ENCODE results near the gene SLC24A3. TPM values are rescaled to one million over a fixed set of nuclear protein-coding genes. Genes with fewer than 3 reads are reported as not detected.
A peak's percentile ranks its signal among the peaks of the same experiment; 100 is the strongest.

SLC24A3 gene
- total and polyA plus RNA-seq, 12 donors: 0.21 to 2.6 (median 0.84) TPM

DNA sequence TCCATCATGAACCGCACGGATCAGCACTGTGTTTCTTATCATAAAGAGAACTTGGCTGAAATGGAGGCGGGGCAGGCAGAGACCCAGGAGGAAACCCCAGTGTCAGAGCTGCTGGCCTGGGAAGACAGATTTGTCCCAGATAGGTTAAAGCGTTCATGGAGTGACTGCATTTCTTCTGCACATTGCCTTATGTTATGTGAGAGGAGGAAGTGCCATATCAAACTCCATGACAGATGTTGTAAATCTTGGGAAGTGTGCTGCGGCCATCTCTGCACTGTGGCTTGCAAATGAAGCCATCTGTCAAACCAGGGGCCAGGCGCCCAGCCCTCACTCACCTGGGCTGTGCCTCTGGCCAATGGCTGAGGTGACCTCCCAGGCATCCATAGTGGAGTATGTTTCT lies 163.0 kb downstream of the SLC24A3 start:
- H3K27ac ChIP-seq: no peak overlapping the region
- no peaks in the 10 kb centered on the region for H3K9me3 ChIP-seq
- H3K4me3 ChIP-seq: no peak overlapping the region
- 41 to 50% methylated on average over 6 of the region's 6 CpGs for WGBS, 2 donors
- no peak for ATAC-seq
- no peak for TF ChIP-seq CTCF (IDR thresholded peaks at IDR 0.05)
- DNase-seq: no peak
- H3K27me3 ChIP-seq: no peaks in the 10 kb centered on the region
- intact Hi-C loops (cut with DNase I): loop anchor here in 3 of 10 donors (5.0 to 10.0 kb wide), 4 partner anchors 101 to 529 kb away; partner anchors contain the start of gene SLC24A3 (in 2 of the 3)
- H3K4me1 ChIP-seq: peaks cover 0 to 14% (median 4%) of the 10 kb centered on the region in 9 donors
- no peaks in the 10 kb centered on the region for H3K36me3 ChIP-seq

GRCh38 chr20:19375801-19376200 lies 163.4 kb downstream of the SLC24A3 start:
- intact Hi-C loops (cut with DNase I): loop anchor here in 3 of 10 donors (5.0 to 10.0 kb wide), 4 partner anchors 101 to 529 kb away; partner anchors contain the start of gene SLC24A3 (in 2 of the 3)
- Histone ChIP-seq H3K27me3 (no peaks in the 10 kb centered on the region), H3K27ac (no peak overlapping the region), H3K36me3 (no peaks in the 10 kb centered on the region), H3K4me3 (peak overlapping the region in 2 of 10 donors; percentile 31 to 37), H3K9me3 (no peaks in the 10 kb centered on the region), H3K4me1 (peaks cover 0 to 14% (median 4%) of the 10 kb centered on the region in 9 donors)
- ATAC-seq (no peak), DNase-seq (no peak)
- no peak for TF ChIP-seq CTCF (IDR thresholded peaks at IDR 0.05)
- 70 to 72% methylated on average over 2 of the region's 2 CpGs for WGBS, 2 donors

DNA sequence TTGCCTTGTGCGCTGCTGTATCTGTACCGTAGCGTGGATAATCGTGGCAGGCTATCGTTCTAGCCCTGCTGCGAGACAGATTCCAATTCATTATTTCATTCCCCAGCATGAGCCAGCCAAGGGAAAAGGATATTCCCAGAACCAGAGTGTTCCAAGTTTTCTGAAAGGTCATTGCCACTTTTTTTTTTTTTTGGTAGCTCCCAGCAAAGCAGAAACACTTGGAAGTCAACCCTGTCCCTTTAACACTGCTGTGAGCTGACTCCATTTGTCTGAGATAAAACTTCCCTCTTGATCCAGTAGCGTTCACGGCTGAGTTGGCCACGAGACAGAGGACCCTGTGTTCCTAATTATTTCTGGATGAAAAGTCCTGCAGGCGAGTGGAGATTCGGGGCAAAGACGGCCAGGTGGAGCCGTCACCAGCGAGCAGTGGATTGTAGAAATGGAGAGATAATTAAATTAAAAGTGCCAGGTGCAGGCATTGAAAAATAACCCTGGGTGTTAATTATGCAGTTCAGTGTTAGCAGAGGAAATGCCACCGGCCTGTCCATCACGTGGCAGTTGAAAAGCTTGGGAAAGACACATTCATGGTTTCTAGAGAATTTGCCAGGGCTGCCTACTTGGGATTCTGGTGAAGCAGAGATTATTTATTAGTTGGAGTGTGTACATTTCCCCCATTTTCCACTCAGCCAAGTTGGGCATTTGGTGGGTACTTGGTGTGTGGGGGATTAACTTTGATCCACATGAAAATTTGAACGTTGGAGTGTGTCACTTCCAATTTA lies 164.2 kb downstream of the SLC24A3 start:
- H3K4me3 ChIP-seq: peak overlapping the region in 6 of 10 donors; percentile 3 to 37 (median 30)
- H3K4me1 ChIP-seq: peaks cover 0 to 14% (median 4%) of the 10 kb centered on the region in 9 donors
- DNase-seq (peak; percentile 8 to 24), ATAC-seq (peak; percentile 44 to 91 (median 74))
- no peak for TF ChIP-seq CTCF (IDR thresholded peaks at IDR 0.05)
- H3K27ac ChIP-seq: peak overlapping the region in 2 of 10 donors; percentile 14 to 44
- H3K27me3 ChIP-seq: no peaks in the 10 kb centered on the region
- WGBS, 2 donors: 47 to 48% methylated on average over 17 of the region's 17 CpGs
- intact Hi-C loops (cut with DNase I): loop anchor here in 3 of 10 donors (5.0 to 10.0 kb wide), 4 partner anchors 102 to 528 kb away; partner anchors contain the start of gene SLC24A3 (in 2 of the 3)
- no peaks in the 10 kb centered on the region for H3K9me3 ChIP-seq
- H3K36me3 ChIP-seq: no peaks in the 10 kb centered on the region

DNA sequence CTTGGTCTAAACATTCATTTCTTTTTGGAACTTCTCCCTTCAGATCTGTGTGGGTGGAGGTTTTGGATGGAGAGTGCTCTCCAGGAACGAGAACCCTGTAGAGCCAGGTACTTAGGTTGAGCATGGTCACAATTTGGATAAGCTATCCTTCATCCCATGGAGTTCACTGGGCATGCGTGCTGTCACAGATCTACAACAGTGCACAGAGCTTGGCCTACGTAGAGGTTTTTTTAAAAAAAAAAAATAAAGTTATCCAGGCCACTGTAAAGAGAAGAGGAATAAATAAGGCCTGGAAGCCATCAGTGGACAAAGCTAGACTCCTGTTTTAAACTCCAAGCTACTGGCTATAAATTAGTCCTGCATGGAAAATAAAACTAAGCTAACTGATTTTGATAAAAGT lies 165.6 kb downstream of the SLC24A3 start:
- 65 to 70% methylated on average over 3 of the region's 3 CpGs for WGBS, 2 donors

More for the DNA sequence above, 165.6 kb downstream of the SLC24A3 start:
- Histone ChIP-seq H3K4me1 (peaks cover 0 to 14% (median 4%) of the 10 kb centered on the region in 9 donors), H3K27me3 (no peaks in the 10 kb centered on the region), H3K9me3 (no peaks in the 10 kb centered on the region), H3K4me3 (no peak overlapping the region), H3K36me3 (no peaks in the 10 kb centered on the region), H3K27ac (no peak overlapping the region)
- TF ChIP-seq CTCF (IDR thresholded peaks at IDR 0.05): no peak
- DNase-seq (no peak), ATAC-seq (no peak)
- intact Hi-C loops (cut with DNase I): loop anchor here in 3 of 10 donors (5.0 to 10.0 kb wide), 4 partner anchors 103 to 527 kb away; partner anchors contain the start of gene SLC24A3 (in 2 of the 3)
